A549 (cell line): ENCODE results near the gene TMEM151A.

Experiments used
- CHD4 ChIP-seq: fragments of 200-600 bp; sonication (generic); IDR thresholded peaks from 2 replicates; pipeline ENCODE4 v1.6.1; 2016; ENCODE audit warnings: antibody characterized with exemption, mild to moderate bottlenecking, borderline replicate concordance
- CTCF ChIP-seq: fragments of >200 bp; sonication (Bioruptor Twin); formaldehyde crosslinking; IDR thresholded peaks from 3 replicates; pipeline ENCODE4 v1.5.1; 2016
- JUN ChIP-seq, 2 experiments: fragments of >200 bp; sonication (Bioruptor Twin); formaldehyde crosslinking; IDR thresholded peaks; 2 replicates in 1 of 2; 3 replicates in 1 of 2; pipeline ENCODE4 v1.6.1; 2016 to 2017
- PBX3 ChIP-seq: IDR thresholded peaks from 2 replicates; pipeline ENCODE4 v1.6.1; 2012
- POLR2A ChIP-seq: IDR thresholded peaks from 2 replicates; pipeline ENCODE4 v1.6.1; 2012; ENCODE audit warnings: mild to moderate bottlenecking, low read length
- SMC3 ChIP-seq: fragments of >200 bp; sonication (Bioruptor Twin); formaldehyde crosslinking; IDR thresholded peaks from 3 replicates; pipeline ENCODE4 v1.6.1; 2018; ENCODE audit warnings: inconsistent platforms
- USF2 ChIP-seq: fragments of 450-650 bp; IDR thresholded peaks from 2 replicates; pipeline ENCODE4 v1.6.1; 2014; ENCODE audit warnings: antibody characterized with exemption

- TF ChIP-seq CHD4 (no peak), CTCF (no peak), USF2 (no peak), POLR2A (no peak), JUN (IDR thresholded peaks at IDR 0.05) (no peak), SMC3 (no peak), PBX3 (no peak)
These were observed 29.5 kb upstream of the TMEM151A start for GRCh38 chr11:66262191-66262590.
